GM18505 (cell line): Measurements from ENCODE around the gene VSIR.

ENCODE experiments used
- ATAC-seq: cut with Tn5 transposase; IDR thresholded peaks from one replicate; pipeline ENCODE4 v1.9.1; 2021; ENCODE audit not compliant: unreplicated experiment
- POLR2A ChIP-seq: IDR thresholded peaks from 4 replicates; pipeline ENCODE4 v1.6.1; 2011; ENCODE audit warnings: borderline replicate concordance; ENCODE audit not compliant: insufficient read depth, insufficient read length; ENCODE audit errors: extremely low read depth

VSIR gene

GRCh38 chr10:71773221-71773971 lies at the start of gene VSIR:
Gene VSIR, minus strand, starts transcription at chr10:71773520. Its CDS starts 81 bp downstream, at chr10:71773439.
- peak; percentile 54 for ATAC-seq
- peak; percentile 82 for TF ChIP-seq POLR2A

- TF ChIP-seq POLR2A: no peak
- ATAC-seq: no peak
These were observed 48.8 kb upstream of the VSIR start for GRCh38 chr10:71821909-71822763.

GRCh38 chr10:71820966-71821365 lies 47.6 kb upstream of the VSIR start:
- TF ChIP-seq POLR2A: no peak
- no peak for ATAC-seq

- no peak for ATAC-seq
- no peak for TF ChIP-seq POLR2A
These were observed 46.7 kb upstream of the VSIR start for GRCh38 chr10:71819985-71820384.

GRCh38 chr10:71819441-71819861 lies 46.1 kb upstream of the VSIR start:
- no peak for TF ChIP-seq POLR2A
- ATAC-seq: no peak

- TF ChIP-seq POLR2A: no peak
- ATAC-seq: no peak
These were observed 45.4 kb upstream of the VSIR start for GRCh38 chr10:71818674-71819260.

GRCh38 chr10:71817831-71818655 lies 44.7 kb upstream of the VSIR start:
- ATAC-seq: no peak
- no peak for TF ChIP-seq POLR2A

GRCh38 chr10:71816936-71817618 lies 43.8 kb upstream of the VSIR start:
- ATAC-seq: no peak
- no peak for TF ChIP-seq POLR2A

- TF ChIP-seq POLR2A: no peak
- no peak for ATAC-seq
These were observed 43.1 kb upstream of the VSIR start for GRCh38 chr10:71816421-71816851.

GRCh38 chr10:71815515-71816130 lies 42.3 kb upstream of the VSIR start:
- no peak for TF ChIP-seq POLR2A
- ATAC-seq: no peak

- no peak for ATAC-seq
These were observed 41.6 kb upstream of the VSIR start for GRCh38 chr10:71814922-71815411.

More at GRCh38 chr10:71814922-71815411, 41.6 kb upstream of the VSIR start:
- TF ChIP-seq POLR2A: no peak
